Measurements from ENCODE around the gene BRIX1.

The BRIX1 gene

DNA sequence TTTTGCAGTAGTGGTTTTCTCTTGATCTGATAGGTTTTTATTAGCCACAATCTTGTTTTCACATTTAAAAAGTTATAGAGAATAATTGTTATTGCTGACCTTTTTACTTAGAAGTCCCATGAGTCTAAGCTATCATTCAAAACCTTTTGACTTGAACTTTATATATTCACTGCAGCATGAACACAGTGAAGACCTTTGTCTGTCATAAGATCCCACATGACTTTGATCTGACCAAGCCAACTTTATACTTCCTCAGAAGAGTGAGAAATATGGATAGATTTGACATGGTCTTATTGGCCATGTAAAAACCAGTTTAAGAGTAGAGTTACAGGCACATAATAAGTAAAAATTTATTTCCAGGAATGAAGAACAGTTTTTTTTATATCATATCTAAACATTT lies 34.3 kb upstream of the BRIX1 start:
- H3K27ac ChIP-seq = no peak overlapping the region
- no peak for TF ChIP-seq CTCF (conservative IDR thresholded peaks at IDR 0.05)

GRCh38 chr5:34886392-34887119 lies 29.0 kb upstream of the BRIX1 start:
- no peak for TF ChIP-seq CTCF (conservative IDR thresholded peaks at IDR 0.05)
- no peak overlapping the region for H3K27ac ChIP-seq

GRCh38 chr5:34889394-34889793 lies 26.1 kb upstream of the BRIX1 start:
- no peak overlapping the region for H3K27ac ChIP-seq
- no peak for TF ChIP-seq CTCF (conservative IDR thresholded peaks at IDR 0.05)

DNA sequence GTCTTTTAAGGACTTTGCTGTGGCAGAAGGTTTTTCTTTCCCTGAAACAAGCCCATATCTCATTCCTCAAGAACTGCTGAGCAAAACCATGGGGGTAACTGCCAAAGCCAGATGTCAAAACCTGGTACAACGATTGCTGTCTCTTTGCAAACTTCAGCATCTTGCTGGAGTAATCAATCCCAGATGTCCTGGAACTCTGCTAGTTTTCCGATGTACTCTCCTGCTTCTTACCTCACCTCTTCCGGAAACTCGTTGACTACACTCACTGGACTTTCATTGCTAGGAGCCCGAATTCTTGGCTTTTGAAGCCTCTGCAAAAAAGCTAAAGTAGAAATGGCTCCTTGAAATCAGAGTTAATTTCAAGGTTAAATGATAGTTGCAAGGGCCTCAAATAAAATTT lies 23.5 kb upstream of the BRIX1 start:
- H3K27ac ChIP-seq = no peak overlapping the region
- TF ChIP-seq CTCF (conservative IDR thresholded peaks at IDR 0.05) = no peak

- no peak overlapping the region for H3K27ac ChIP-seq
- TF ChIP-seq CTCF (conservative IDR thresholded peaks at IDR 0.05) = no peak
These were observed 23.1 kb upstream of the BRIX1 start for GRCh38 chr5:34892414-34892813.

DNA sequence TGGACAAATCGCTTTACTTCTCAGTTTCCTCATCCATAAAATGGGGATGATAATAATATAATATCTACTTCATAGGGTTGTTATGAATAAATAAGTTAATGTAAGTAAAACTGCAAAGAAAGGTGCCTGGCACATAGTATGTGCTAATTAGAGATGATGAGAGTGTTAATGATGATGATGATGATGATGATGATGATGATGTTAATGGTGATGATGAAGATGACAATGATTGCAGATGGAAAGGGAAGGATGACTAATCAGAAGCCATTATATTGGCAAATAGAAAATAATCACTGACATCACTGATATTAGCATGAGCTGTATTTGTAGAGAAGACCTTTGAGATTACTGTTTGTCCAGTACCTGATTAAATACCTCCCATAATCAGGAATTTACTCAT lies 20.8 kb upstream of the BRIX1 start:
- TF ChIP-seq CTCF (conservative IDR thresholded peaks at IDR 0.05) = no peak
- no peak overlapping the region for H3K27ac ChIP-seq

DNA sequence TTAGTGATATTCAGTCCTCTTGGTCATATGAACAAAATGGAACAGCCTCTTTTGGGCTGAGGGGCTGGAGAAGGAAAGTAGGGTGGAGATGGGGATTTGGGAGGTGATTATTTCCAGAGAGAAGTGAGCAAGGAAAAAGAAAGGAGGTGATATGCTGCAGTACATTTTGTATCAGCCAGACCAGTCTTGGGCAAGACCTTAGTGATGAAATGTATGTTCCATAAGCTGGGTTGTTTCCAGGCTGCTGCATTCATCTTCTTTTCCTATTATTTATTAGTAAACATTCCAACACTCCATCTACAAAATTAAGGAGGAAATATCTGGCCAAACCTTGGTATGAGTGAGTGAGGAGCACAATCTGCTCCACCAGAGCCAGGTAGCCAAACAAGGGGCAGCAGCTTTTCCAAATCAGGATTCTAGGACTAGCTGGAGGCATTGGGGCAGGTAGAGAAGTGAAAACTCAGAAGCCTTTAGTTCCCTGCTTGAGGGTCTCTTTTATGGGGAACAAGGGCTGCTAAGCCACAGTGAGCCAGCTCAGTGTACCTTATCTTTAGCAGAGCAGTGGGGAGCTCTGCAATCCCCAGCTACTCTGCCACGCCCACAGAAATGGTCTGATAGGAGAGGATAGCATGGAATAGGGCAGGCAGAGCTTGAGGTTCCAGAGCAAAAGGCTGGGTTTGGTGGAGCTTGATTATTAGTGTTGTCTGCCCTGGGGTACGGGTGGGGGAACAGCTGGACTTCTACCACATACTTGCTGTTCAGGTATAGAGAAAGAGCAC lies 19.7 kb upstream of the BRIX1 start:
- no peak overlapping the region for H3K27ac ChIP-seq
- no peak for TF ChIP-seq CTCF (conservative IDR thresholded peaks at IDR 0.05)
